Measurements from ENCODE around the gene NDST1.

GRCh38 chr5:150542933-150543445 is 35.1 kb downstream of the NDST1 start:
- no peak for TF ChIP-seq POLR2AphosphoS5 (IDR thresholded peaks at IDR 0.05)
- TF ChIP-seq CTCF (IDR thresholded peaks at IDR 0.05) = no peak
